SH-SY5Y (cell line): ENCODE measurements around the gene COMP.

Source experiments
- GATA2 ChIP-seq: IDR thresholded peaks from 2 replicates; pipeline ENCODE4 v1.6.1; 2011; ENCODE audit warnings: mild to moderate bottlenecking, low read depth, low read length
- GATA3 ChIP-seq: IDR thresholded peaks from 2 replicates; pipeline ENCODE4 v1.6.1; 2011; ENCODE audit warnings: low read depth, mild to moderate bottlenecking, low read length, moderate library complexity

DNA sequence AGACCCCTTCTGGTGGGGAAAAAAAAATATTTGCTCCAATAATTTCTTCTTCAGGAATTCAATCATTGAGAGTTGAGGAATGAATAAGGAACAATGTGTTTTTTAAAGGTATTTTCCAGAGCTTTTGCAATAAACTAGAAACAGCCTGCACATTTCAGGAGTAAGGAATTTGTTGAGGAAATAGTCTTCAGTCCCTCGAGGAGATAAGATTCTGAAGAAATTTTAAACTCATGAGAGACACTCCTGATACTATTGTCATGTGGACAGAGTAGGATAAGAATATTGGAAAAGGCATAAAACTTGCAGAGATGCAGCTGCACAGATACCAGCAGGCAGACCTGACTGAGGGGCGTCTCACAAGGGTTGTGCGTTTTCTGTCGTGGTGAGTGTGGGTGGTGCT lies 36.6 kb downstream of the COMP start:
- no peak for TF ChIP-seq GATA2
- TF ChIP-seq GATA3 = no peak
